ENCODE measurements around the gene MTLN. TPM values are rescaled to one million over a fixed set of nuclear protein-coding genes. Genes with fewer than 3 reads are reported as not detected.

Gene MTLN
- total and polyA plus RNA-seq, 10 of the 15 experiments (the other 5 are each of a cell fraction or from before 2014, with no cell fraction given) = 6.6 to 140 (median 60.4) TPM

- TF ChIP-seq, protein P1, sequence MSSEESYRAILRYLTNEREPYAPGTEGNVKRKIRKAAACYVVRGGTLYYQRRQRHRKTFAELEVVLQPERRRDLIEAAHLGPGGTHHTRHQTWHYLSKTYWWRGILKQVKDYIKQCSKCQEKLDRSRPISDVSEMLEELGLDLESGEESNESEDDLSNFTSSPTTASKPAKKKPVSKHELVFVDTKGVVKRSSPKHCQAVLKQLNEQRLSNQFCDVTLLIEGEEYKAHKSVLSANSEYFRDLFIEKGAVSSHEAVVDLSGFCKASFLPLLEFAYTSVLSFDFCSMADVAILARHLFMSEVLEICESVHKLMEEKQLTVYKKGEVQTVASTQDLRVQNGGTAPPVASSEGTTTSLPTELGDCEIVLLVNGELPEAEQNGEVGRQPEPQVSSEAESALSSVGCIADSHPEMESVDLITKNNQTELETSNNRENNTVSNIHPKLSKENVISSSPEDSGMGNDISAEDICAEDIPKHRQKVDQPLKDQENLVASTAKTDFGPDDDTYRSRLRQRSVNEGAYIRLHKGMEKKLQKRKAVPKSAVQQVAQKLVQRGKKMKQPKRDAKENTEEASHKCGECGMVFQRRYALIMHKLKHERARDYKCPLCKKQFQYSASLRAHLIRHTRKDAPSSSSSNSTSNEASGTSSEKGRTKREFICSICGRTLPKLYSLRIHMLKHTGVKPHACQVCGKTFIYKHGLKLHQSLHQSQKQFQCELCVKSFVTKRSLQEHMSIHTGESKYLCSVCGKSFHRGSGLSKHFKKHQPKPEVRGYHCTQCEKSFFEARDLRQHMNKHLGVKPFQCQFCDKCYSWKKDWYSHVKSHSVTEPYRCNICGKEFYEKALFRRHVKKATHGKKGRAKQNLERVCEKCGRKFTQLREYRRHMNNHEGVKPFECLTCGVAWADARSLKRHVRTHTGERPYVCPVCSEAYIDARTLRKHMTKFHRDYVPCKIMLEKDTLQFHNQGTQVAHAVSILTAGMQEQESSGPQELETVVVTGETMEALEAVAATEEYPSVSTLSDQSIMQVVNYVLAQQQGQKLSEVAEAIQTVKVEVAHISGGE (CRISPR knock-in tag; IDR thresholded peaks at IDR 0.05) = no peak
- peak; percentile 56; the same call in 1 of the 2 replicates for TF ChIP-seq RB1 (IDR thresholded peaks at IDR 0.05; ENCODE audit: borderline replicate concordance)
- TF ChIP-seq DPF2 (IDR thresholded peaks at IDR 0.05) = no peak
- TF ChIP-seq NKRF (conservative IDR thresholded peaks at IDR 0.05) = peak; percentile 72
- TF ChIP-seq, protein P2, sequence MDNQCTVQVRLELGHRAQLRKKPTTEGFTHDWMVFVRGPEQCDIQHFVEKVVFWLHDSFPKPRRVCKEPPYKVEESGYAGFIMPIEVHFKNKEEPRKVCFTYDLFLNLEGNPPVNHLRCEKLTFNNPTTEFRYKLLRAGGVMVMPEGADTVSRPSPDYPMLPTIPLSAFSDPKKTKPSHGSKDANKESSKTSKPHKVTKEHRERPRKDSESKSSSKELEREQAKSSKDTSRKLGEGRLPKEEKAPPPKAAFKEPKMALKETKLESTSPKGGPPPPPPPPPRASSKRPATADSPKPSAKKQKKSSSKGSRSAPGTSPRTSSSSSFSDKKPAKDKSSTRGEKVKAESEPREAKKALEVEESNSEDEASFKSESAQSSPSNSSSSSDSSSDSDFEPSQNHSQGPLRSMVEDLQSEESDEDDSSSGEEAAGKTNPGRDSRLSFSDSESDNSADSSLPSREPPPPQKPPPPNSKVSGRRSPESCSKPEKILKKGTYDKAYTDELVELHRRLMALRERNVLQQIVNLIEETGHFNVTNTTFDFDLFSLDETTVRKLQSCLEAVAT (IDR thresholded peaks at IDR 0.05) = no peak
- TF ChIP-seq SMC3 (IDR thresholded peaks at IDR 0.05; ENCODE audit: borderline replicate concordance, low read length) = no peak
- no peak for TF ChIP-seq NFIC (IDR thresholded peaks at IDR 0.05; ENCODE audit: low read depth, low read length)
- TF ChIP-seq BRCA1 (IDR thresholded peaks at IDR 0.05; ENCODE audit: low read depth, low read length) = no peak
- TF ChIP-seq ZNF274 (IDR thresholded peaks at IDR 0.05; ENCODE audit: insufficient read depth, insufficient read length) = no peak
- no peak for TF ChIP-seq ZNF687 (IDR thresholded peaks at IDR 0.05)
- TF ChIP-seq, protein P3, sequence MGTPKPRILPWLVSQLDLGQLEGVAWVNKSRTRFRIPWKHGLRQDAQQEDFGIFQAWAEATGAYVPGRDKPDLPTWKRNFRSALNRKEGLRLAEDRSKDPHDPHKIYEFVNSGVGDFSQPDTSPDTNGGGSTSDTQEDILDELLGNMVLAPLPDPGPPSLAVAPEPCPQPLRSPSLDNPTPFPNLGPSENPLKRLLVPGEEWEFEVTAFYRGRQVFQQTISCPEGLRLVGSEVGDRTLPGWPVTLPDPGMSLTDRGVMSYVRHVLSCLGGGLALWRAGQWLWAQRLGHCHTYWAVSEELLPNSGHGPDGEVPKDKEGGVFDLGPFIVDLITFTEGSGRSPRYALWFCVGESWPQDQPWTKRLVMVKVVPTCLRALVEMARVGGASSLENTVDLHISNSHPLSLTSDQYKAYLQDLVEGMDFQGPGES (IDR thresholded peaks at IDR 0.05) = no peak
- TF ChIP-seq, protein P4, sequence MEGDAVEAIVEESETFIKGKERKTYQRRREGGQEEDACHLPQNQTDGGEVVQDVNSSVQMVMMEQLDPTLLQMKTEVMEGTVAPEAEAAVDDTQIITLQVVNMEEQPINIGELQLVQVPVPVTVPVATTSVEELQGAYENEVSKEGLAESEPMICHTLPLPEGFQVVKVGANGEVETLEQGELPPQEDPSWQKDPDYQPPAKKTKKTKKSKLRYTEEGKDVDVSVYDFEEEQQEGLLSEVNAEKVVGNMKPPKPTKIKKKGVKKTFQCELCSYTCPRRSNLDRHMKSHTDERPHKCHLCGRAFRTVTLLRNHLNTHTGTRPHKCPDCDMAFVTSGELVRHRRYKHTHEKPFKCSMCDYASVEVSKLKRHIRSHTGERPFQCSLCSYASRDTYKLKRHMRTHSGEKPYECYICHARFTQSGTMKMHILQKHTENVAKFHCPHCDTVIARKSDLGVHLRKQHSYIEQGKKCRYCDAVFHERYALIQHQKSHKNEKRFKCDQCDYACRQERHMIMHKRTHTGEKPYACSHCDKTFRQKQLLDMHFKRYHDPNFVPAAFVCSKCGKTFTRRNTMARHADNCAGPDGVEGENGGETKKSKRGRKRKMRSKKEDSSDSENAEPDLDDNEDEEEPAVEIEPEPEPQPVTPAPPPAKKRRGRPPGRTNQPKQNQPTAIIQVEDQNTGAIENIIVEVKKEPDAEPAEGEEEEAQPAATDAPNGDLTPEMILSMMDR (IDR thresholded peaks at IDR 0.05 in 2 of 3, conservative IDR thresholded peaks at IDR 0.05 in 1 of 3; ENCODE audit: control insufficient read depth in 2 of 3, extremely low read depth in 1 of 3, insufficient read depth in 1 of 3, low read depth in 3 of 3, low read length in 3 of 3) = no peak
- no peak for TF ChIP-seq HDAC2 (IDR thresholded peaks at IDR 0.05)
Observed at GRCh38 chr2:110204408-110205385, 7.7 kb downstream of the MTLN start, which contains the start of gene NPHP1 (continued).

All from GM12878 (cell line).